Adrenal gland (tissue), 12 donors: ENCODE measurements around the gene C12orf76. TPM values are rescaled to one million over a fixed set of nuclear protein-coding genes. Genes with fewer than 3 reads are reported as not detected.

ENCODE experiments used
- DNase-seq, 7 donors: peaks; one replicate each; pipeline ENCODE4 v3.0.0-alpha.2; 2019 to 2020
- H3K27ac ChIP-seq, 5 donors: fragments of 200-600 bp; sonication (generic) in 4 of 5; 1 replicate in 3 of 5; 2 replicates in 2 of 5; pipeline versions ENCODE4 v1.5.1 to v1.8.0; 2016 to 2020; ENCODE audit warnings: mild to moderate bottlenecking in 1 of 5
- H3K27me3 ChIP-seq: fragments of 200-600 bp; 2 replicates; pipeline ENCODE4 v1.8.0; 2021
- H3K36me3 ChIP-seq, 2 donors: fragments of 200-600 bp; replicated peaks in 1 of 2; 1 replicate in 1 of 2; 2 replicates in 1 of 2; pipeline versions ENCODE4 v1.5.1 to v1.8.0; 2018 to 2022
- H3K4me1 ChIP-seq, 2 donors: fragments of 200-600 bp; replicated peaks in 1 of 2; 1 replicate in 1 of 2; 2 replicates in 1 of 2; pipeline versions ENCODE4 v1.5.1 to v1.8.0; 2018 to 2021
- H3K4me3 ChIP-seq, 4 donors: fragments of 200-600 bp; sonication (generic) in 3 of 4; one replicate each; pipeline ENCODE4 v1.5.1; 2016 to 2018
- H3K9me3 ChIP-seq, 3 donors: fragments of 200-600 bp; sonication (generic) in 1 of 3; replicated peaks in 1 of 3; 1 replicate in 2 of 3; 2 replicates in 1 of 3; pipeline versions ENCODE4 v1.5.1 to v1.8.0; 2016 to 2021
- CTCF ChIP-seq, 6 experiments: fragments of 450-650 bp in 4 of 6; fragments of 200-600 bp in 2 of 6; sonication (generic) in 1 of 6; IDR thresholded peaks; 1 replicate in 5 of 6; 2 replicates in 1 of 6; pipeline versions ENCODE4 v1.5.1 to v1.8.0; 2016 to 2021; ENCODE audit warnings: antibody characterized with exemption in 6 of 6, mild to moderate bottlenecking in 2 of 6, moderate library complexity in 1 of 6
- POLR2A ChIP-seq, 2 donors: fragments of 450-650 bp; IDR thresholded peaks; one replicate each; pipeline ENCODE4 v1.6.1; 2017; ENCODE audit warnings: antibody characterized with exemption in 2 of 2, mild to moderate bottlenecking in 2 of 2, moderate library complexity in 1 of 2
- WGBS, 4 donors: extraction: QIAGEN DNeasy Blood & Tissue Kit in 2 of 4; methylation state at CpG; one replicate each; pipeline versions ENCODE4 v1.1.5 to v1.1.7; 2013 to 2017; 5-methylcytosine and 5-hydroxymethylcytosine counted together
- intact Hi-C, 2 donors: fragments of 100-400 bp; cut with DNase I; formaldehyde crosslinking; loops; one replicate each; pipeline versions ENCODE4 v1.14.1 to v1.15.0; 2022 to 2023
- polyA plus RNA-seq, 3 donors: library from polyadenylated mRNA; stranded (reverse); fragments of 200-250 nt in 2 of 3; fragments of 350-450 nt in 1 of 3; fragmentation: Illumina TruSeq in 1 of 3; extraction: RNeasy Lipid Tissue Mini Kit (QIAGEN cat#74804) in 1 of 3; gene quantifications; one replicate each; pipeline ENCODE4 v1.2.3, GENCODE V29; 2013 to 2014
- total RNA-seq, 9 donors: library from RNA; depleted of rRNA in 4 of 9; stranded (reverse); fragments of >200 nt in 4 of 9; fragments of 120-200 nt in 1 of 9; fragmentation: NEBNext Ultra II Directional in 1 of 9; extraction: Animal tissue kit (Norgen Biotek cat#: 25700) in 1 of 9; gene quantifications; one replicate each; pipeline versions ENCODE4 v1.1.0 to v1.2.4, GENCODE V29; 2013 to 2023
- donor health status: healthy with polysubstance abuse.
- donor health status: Bipolar disorder and iron deficiency.
- donor health status: DM: yes; HTN: yes; CAD: no.
- donor health status: DM: no; HTN: no; CAD: no.
- donor health status: DM: no; HTN: no; CAD: no.
- donor health status: DM: yes; HTN: yes; CAD: no.

C12orf76 gene
- total and polyA plus RNA-seq, 12 donors = 7.1 to 35.1 (median 14.4) TPM

- no peaks in the 10 kb centered on the region for H3K9me3 ChIP-seq
- intact Hi-C loops = loop anchor here in 1 of 2 donors (5.0 kb wide), 1 partner anchor 37 kb away; no protein-coding TSS in a partner anchor
- H3K4me1 ChIP-seq = peaks cover 7 to 27% of the 10 kb centered on the region in 2 donors
- 4 to 7% (median 6%) methylated on average over 17 of the region's 17 CpGs for WGBS, 4 donors
- no peaks in the 10 kb centered on the region for H3K27me3 ChIP-seq
- peak overlapping the region in 3 of 5 donors; percentile 64 to 91 (median 88) for H3K27ac ChIP-seq
- TF ChIP-seq CTCF (IDR thresholded peaks at IDR 0.05) (no peak), POLR2A (IDR thresholded peaks at IDR 0.05) (no peak)
- no peaks in the 10 kb centered on the region for H3K36me3 ChIP-seq
- H3K4me3 ChIP-seq = peak overlapping the region; percentile 43 to 96 (median 63)
- DNase-seq = peak in 5 of 7 donors; percentile 38 to 69 (median 47)
Observed at GRCh38 chr12:109999983-110000505, 48.3 kb downstream of the C12orf76 start.

- no peaks in the 10 kb centered on the region for H3K27me3 ChIP-seq
- TF ChIP-seq POLR2A (IDR thresholded peaks at IDR 0.05) (no peak), CTCF (IDR thresholded peaks at IDR 0.05) (no peak)
- 0% methylated on average over 5 to 27 of the region's 27 CpGs for WGBS, 4 donors
- intact Hi-C loops = loop anchor here in 1 of 2 donors (5.0 kb wide), 1 partner anchor 38 kb away; no protein-coding TSS in a partner anchor
- H3K4me1 ChIP-seq = peaks cover 12 to 31% of the 10 kb centered on the region in 2 donors
- H3K9me3 ChIP-seq = no peaks in the 10 kb centered on the region
- DNase-seq = peak in 2 of 7 donors; percentile 23 to 35
- H3K27ac ChIP-seq = peak overlapping the region in 3 of 5 donors; percentile 64 to 91 (median 88)
- H3K4me3 ChIP-seq = peak overlapping the region; percentile 43 to 96 (median 63)
- H3K36me3 ChIP-seq = no peaks in the 10 kb centered on the region
Observed at GRCh38 chr12:109999649-109999971, 48.7 kb downstream of the C12orf76 start.

- no peaks in the 10 kb centered on the region for H3K36me3 ChIP-seq
- H3K27me3 ChIP-seq = no peaks in the 10 kb centered on the region
- 0 to 3% (median 0%) methylated on average over 3 to 62 of the region's 62 CpGs for WGBS, 4 donors
- H3K9me3 ChIP-seq = no peaks in the 10 kb centered on the region
- intact Hi-C loops = loop anchor here in 1 of 2 donors (5.0 kb wide), 1 partner anchor 38 kb away; no protein-coding TSS in a partner anchor
- TF ChIP-seq CTCF (IDR thresholded peaks at IDR 0.05) (peak in 1 of 6 experiments; percentile 10), POLR2A (IDR thresholded peaks at IDR 0.05) (peak; percentile 79 to 85)
- peak within 1 kb of the TSS in 4 of 5 donors; percentile 57 to 91 (median 76) for H3K27ac ChIP-seq
- DNase-seq = peak; percentile 87 to 97 (median 95)
- H3K4me1 ChIP-seq = peaks cover 16 to 37% of the 10 kb centered on the region in 2 donors
- H3K4me3 ChIP-seq = peak within 1 kb of the TSS; percentile 43 to 96 (median 63)
Observed at GRCh38 chr12:109998904-109999648, 49.2 kb downstream of the C12orf76 start, which contains the start of gene ANKRD13A. Gene ANKRD13A, plus strand, starts transcription at chr12:109999430. Its CDS starts 259 bp downstream, at chr12:109999689.

GRCh38 chr12:109998241-109998903, 50.0 kb downstream of the C12orf76 start:
- intact Hi-C loops = loop anchor here in 1 of 2 donors (5.0 kb wide), 1 partner anchor 39 kb away; no protein-coding TSS in a partner anchor
- peak overlapping the region in 3 of 5 donors; percentile 64 to 91 (median 88) for H3K27ac ChIP-seq
- DNase-seq = peak in 1 of 7 donors; percentile 14
- 58 to 65% (median 63%) methylated on average over 9 of the region's 9 CpGs for WGBS, 4 donors
- TF ChIP-seq POLR2A (IDR thresholded peaks at IDR 0.05) = no peak
- no peak for TF ChIP-seq CTCF (IDR thresholded peaks at IDR 0.05)
- no peaks in the 10 kb centered on the region for H3K27me3 ChIP-seq
- H3K9me3 ChIP-seq = no peaks in the 10 kb centered on the region
- H3K4me1 ChIP-seq = peaks cover 16 to 44% of the 10 kb centered on the region in 2 donors
- H3K4me3 ChIP-seq = peak overlapping the region in 1 of 4 donors; percentile 96
- H3K36me3 ChIP-seq = no peaks in the 10 kb centered on the region
